WTC11 (cell line): ENCODE results near the gene SIM1. TPM values are rescaled to one million over a fixed set of nuclear protein-coding genes. Genes with fewer than 3 reads are reported as not detected.

Experiments
- ATAC-seq: fragments of 200-7000 bp; cut with Tn5 transposase; 2 replicates; pipeline ENCODE4 v1.10.0; 2021; ENCODE audit warnings: mild to moderate bottlenecking, moderate library complexity
- CTCF ChIA-PET: fragments of 300-600 bp; sonication (Branson Sonifier 250); formaldehyde crosslinking; loops from one replicate; lab custom pipeline; 2021; ENCODE audit warnings: antibody characterized with exemption; lab: Charles Lee
- POLR2A ChIA-PET: fragments of 350-600 bp; sonication (Branson Sonifier 250); formaldehyde crosslinking; loops from one replicate; lab custom pipeline; 2021; ENCODE audit warnings: antibody characterized with exemption; lab: Charles Lee
- DNase-seq: peaks from one replicate; pipeline ENCODE4 v3.0.0; 2021; ENCODE audit warnings: low spot score
- H3K27ac Mint-ChIP-seq: 2 replicates; pipeline ENCODE4 v1.8.0; 2021; ENCODE audit warnings: mixed read lengths
- H3K27me3 Mint-ChIP-seq: 2 replicates; pipeline ENCODE4 v1.8.0; 2021; ENCODE audit warnings: low read depth, mild to moderate bottlenecking, moderate library complexity, mixed read lengths
- H3K36me3 Mint-ChIP-seq: 2 replicates; pipeline ENCODE4 v1.8.0; 2021; ENCODE audit warnings: mixed read lengths
- H3K4me1 Mint-ChIP-seq: 2 replicates; pipeline ENCODE4 v1.8.0; 2022; ENCODE audit warnings: mixed read lengths
- H3K4me3 Mint-ChIP-seq: 2 replicates; pipeline ENCODE4 v1.8.0; 2021; ENCODE audit warnings: mild to moderate bottlenecking, moderate library complexity, mixed read lengths
- H3K9me3 Mint-ChIP-seq: 2 replicates; pipeline ENCODE4 v1.8.0; 2021; ENCODE audit warnings: mixed read lengths
- ARID4B ChIP-seq: sonication (generic); formaldehyde crosslinking; IDR thresholded peaks from 2 replicates; pipeline ENCODE4 v1.8.0; 2023; ENCODE audit warnings: missing genetic modification reagents, mild to moderate bottlenecking, borderline replicate concordance
- ATF1 ChIP-seq: sonication (generic); formaldehyde crosslinking; IDR thresholded peaks from 2 replicates; pipeline ENCODE4 v1.8.1; 2023; ENCODE audit warnings: mild to moderate bottlenecking, moderate library complexity, missing genetic modification reagents
- ATF2 ChIP-seq: sonication (generic); formaldehyde crosslinking; IDR thresholded peaks from 2 replicates; pipeline ENCODE4 v1.8.1; 2022; ENCODE audit warnings: low read depth, missing genetic modification reagents, borderline replicate concordance
- CDX4 ChIP-seq: fragments of 250-450 bp; sonication (Bioruptor Pico); IDR thresholded peaks from 2 replicates; pipeline ENCODE4 v1.9.0; 2021; ENCODE audit warnings: moderate library complexity, mild to moderate bottlenecking, inconsistent platforms, borderline replicate concordance
- CREB1 ChIP-seq: sonication (generic); formaldehyde crosslinking; IDR thresholded peaks from 2 replicates; pipeline ENCODE4 v1.8.0; 2023; ENCODE audit warnings: mild to moderate bottlenecking, missing genetic modification reagents
- CTCF ChIP-seq: fragments of 200-600 bp; IDR thresholded peaks from 2 replicates; pipeline ENCODE4 v1.8.0; 2022; ENCODE audit warnings: antibody characterized with exemption
- ELF4 ChIP-seq: sonication (generic); formaldehyde crosslinking; IDR thresholded peaks from 2 replicates; pipeline ENCODE4 v1.8.1; 2022; ENCODE audit warnings: low read depth, mild to moderate bottlenecking, moderate library complexity, missing genetic modification reagents
- EMX1 ChIP-seq: fragments of 250-450 bp; sonication (Bioruptor Pico); IDR thresholded peaks from 2 replicates; pipeline ENCODE4 v1.8.0; 2021; ENCODE audit warnings: mild to moderate bottlenecking
- FOXP1 ChIP-seq: sonication (generic); formaldehyde crosslinking; IDR thresholded peaks from 2 replicates; pipeline ENCODE4 v1.8.0; 2022; ENCODE audit warnings: missing genetic modification reagents, mild to moderate bottlenecking, moderate library complexity, borderline replicate concordance
- JUN ChIP-seq: sonication (generic); formaldehyde crosslinking; IDR thresholded peaks from 2 replicates; pipeline ENCODE4 v1.8.0; 2023; ENCODE audit warnings: mild to moderate bottlenecking, missing genetic modification reagents
- MYBL2 ChIP-seq: sonication (generic); formaldehyde crosslinking; IDR thresholded peaks from 2 replicates; pipeline ENCODE4 v1.8.1; 2023; ENCODE audit warnings: mild to moderate bottlenecking, moderate library complexity, missing genetic modification reagents
- NFE2L1 ChIP-seq: sonication (generic); formaldehyde crosslinking; IDR thresholded peaks from 2 replicates; pipeline ENCODE4 v1.8.1; 2023; ENCODE audit warnings: missing genetic modification reagents
- RORB ChIP-seq: fragments of 250-450 bp; sonication (Bioruptor Pico); IDR thresholded peaks from 2 replicates; pipeline ENCODE4 v1.9.0; 2021; ENCODE audit warnings: mild to moderate bottlenecking
- ZBTB21 ChIP-seq: sonication (generic); formaldehyde crosslinking; IDR thresholded peaks from 2 replicates; pipeline ENCODE4 v1.8.1; 2023; ENCODE audit warnings: mild to moderate bottlenecking, missing genetic modification reagents, borderline replicate concordance
- ZNF138 ChIP-seq: sonication (generic); formaldehyde crosslinking; conservative IDR thresholded peaks from 2 replicates; pipeline ENCODE4 v1.8.1; 2022; ENCODE audit warnings: mild to moderate bottlenecking, moderate library complexity, missing genetic modification reagents
- ZNF671 ChIP-seq: fragments of 250-450 bp; sonication (Bioruptor Pico); IDR thresholded peaks from 2 replicates; pipeline ENCODE4 v1.8.0; 2021; ENCODE audit warnings: mild to moderate bottlenecking
- total RNA-seq: library from RNA; stranded (reverse); gene quantifications from 3 replicates; pipeline ENCODE4 v1.2.3, GENCODE V29; 2021
- TF ChIP-seq, protein P1 (sequence below): fragments of 250-450 bp; sonication (Bioruptor Pico); IDR thresholded peaks from 2 replicates; pipeline ENCODE4 v1.9.0; 2021; ENCODE audit warnings: mild to moderate bottlenecking
- TF ChIP-seq, protein P2 (sequence below): sonication (generic); formaldehyde crosslinking; conservative IDR thresholded peaks from 2 replicates; pipeline ENCODE4 v1.8.1; 2022; ENCODE audit warnings: mild to moderate bottlenecking, missing genetic modification reagents

The SIM1 gene
- total RNA-seq, 1 experiment from 2014 or later, result 0.09 TPM

- ATAC-seq (peak; percentile 74), DNase-seq (no peak)
- Mint-ChIP-seq H3K4me1 (no peaks in the 10 kb centered on the region), H3K4me3 (no peak overlapping the region), H3K27me3 (no peaks in the 10 kb centered on the region), H3K9me3 (no peaks in the 10 kb centered on the region), H3K27ac (no peak overlapping the region), H3K36me3 (peaks cover 8% of the 10 kb centered on the region)
- TF ChIP-seq ZNF671 (CRISPR knock-in tag) (no peak), ZNF138 (CRISPR knock-in tag) (no peak), CREB1 (CRISPR knock-in tag) (no peak), EMX1 (CRISPR knock-in tag) (no peak), ARID4B (CRISPR knock-in tag) (no peak), RORB (CRISPR knock-in tag) (no peak), ZBTB21 (CRISPR knock-in tag) (no peak), ELF4 (CRISPR knock-in tag) (no peak), ATF1 (CRISPR knock-in tag) (no peak), JUN (no peak), ATF2 (CRISPR knock-in tag) (no peak), CDX4 (CRISPR knock-in tag) (no peak), FOXP1 (CRISPR knock-in tag) (no peak), CTCF (no peak), NFE2L1 (CRISPR knock-in tag) (no peak), MYBL2 (CRISPR knock-in tag) (no peak)
- TF ChIP-seq, protein P1, sequence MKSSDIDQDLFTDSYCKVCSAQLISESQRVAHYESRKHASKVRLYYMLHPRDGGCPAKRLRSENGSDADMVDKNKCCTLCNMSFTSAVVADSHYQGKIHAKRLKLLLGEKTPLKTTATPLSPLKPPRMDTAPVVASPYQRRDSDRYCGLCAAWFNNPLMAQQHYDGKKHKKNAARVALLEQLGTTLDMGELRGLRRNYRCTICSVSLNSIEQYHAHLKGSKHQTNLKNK, result no peak
- TF ChIP-seq, protein P2, sequence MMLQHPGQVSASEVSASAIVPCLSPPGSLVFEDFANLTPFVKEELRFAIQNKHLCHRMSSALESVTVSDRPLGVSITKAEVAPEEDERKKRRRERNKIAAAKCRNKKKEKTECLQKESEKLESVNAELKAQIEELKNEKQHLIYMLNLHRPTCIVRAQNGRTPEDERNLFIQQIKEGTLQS, result no peak
- CTCF ChIA-PET, result no interaction called here
- POLR2A ChIA-PET, result no interaction called here
Measured at GRCh38 chr6:100504786-100505737, 40.3 kb upstream of the SIM1 start.
